Fibroblast of villous mesenchyme (primary cell): Measurements from ENCODE around the gene ITGAX. TPM values are rescaled to one million over a fixed set of nuclear protein-coding genes. Genes with fewer than 3 reads are reported as not detected.
"Not testable (repeated sequence)": the region's sequence is repeated elsewhere in the genome, so short reads cannot be mapped to it uniquely, and the experiment has no call there.

ENCODE experiments used
- DNase-seq: peaks from one replicate; pipeline ENCODE4 v3.0.0-alpha.2; 2010; ENCODE audit warnings: low read depth
- H3K4me3 ChIP-seq: 2 replicates; pipeline ENCODE4 v1.5.1; 2011; ENCODE audit warnings: low read depth, mild to moderate bottlenecking, low read length
- CTCF ChIP-seq: IDR thresholded peaks from 2 replicates; pipeline ENCODE4 v1.5.1; 2012; ENCODE audit warnings: low read depth, mild to moderate bottlenecking, low read length; ENCODE audit not compliant: insufficient read depth
- total RNA-seq: library from RNA; depleted of rRNA; stranded (reverse); fragments of >200 nt; gene quantifications from 2 replicates; pipeline ENCODE4 v1.2.3, GENCODE V29; 2012

Gene ITGAX
- total RNA-seq, 1 donor, result not detected

GRCh38 chr16:31333686-31334649 is 21.0 kb upstream of the ITGAX start:
- DNase-seq, result peak; percentile 56
- no peak overlapping the region for H3K4me3 ChIP-seq
- TF ChIP-seq CTCF, result peak; percentile 50

DNA sequence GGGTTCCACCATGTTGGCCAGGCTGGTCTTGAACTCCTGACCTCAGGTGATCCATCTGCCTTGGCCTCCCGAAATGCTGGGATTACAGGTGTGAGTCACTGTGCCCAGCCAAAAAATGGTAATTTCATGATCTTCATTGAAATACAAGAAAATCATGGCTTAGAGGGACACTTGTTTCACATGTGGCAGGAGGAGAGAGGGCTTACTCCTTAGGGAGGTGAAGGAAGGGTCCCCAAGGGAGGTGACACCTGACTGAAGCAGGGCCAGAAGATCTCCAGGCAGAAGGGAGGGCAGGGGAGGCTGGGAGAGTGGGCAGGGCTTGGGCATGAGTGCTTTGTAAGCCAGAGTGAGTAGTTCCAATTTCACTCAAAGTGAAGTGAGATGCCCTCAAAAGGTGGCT is 20.0 kb upstream of the ITGAX start:
- TF ChIP-seq CTCF, result no peak
- no peak for DNase-seq
- no peak overlapping the region for H3K4me3 ChIP-seq

DNA sequence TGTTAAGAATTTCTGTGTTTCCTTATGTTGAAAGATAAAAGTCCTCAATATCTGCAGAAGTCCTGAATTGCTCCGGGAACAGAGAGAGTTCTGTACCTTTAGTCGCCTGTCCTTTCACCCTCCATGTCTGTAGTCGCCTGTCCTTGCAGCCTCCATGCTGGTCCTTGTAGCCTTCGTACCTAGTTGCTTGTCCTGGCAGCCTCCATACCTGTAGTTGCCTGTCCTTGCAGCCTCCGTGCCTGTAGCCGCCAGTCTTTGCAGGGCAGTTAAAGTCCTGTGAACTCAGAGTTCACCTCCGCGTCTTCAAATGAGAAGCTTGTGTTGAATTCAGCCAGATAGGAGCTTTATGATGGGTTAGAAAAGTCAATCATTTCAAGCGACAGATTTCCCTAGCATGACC is 19.5 kb upstream of the ITGAX start:
- TF ChIP-seq CTCF, result no peak

DNA sequence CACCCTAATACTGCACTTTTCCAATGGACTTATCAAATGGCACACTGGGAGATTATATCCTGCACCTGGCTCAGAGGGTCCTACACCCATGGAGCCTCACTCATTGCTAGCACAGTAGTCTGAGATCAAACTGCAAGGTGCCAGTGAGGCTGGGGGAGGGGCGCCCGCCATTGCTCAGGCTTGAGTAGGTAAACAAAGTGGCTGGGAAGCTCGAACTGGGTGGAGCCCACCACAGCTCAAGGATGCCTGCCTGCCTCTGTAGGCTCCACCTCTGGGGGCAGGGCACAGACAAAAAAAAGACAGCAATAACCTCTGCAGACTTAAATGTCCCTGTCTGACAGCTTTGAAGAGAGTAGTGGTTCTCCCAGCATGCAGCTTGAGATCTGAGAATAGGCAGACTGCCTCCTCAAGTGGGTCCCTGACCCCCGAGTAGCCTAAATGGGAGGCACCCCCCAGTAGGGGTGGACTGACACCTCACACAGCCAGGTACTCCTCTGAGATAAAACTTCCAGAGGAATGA is 16.8 kb upstream of the ITGAX start:
- not testable (repeated sequence) for H3K4me3 ChIP-seq, DNase-seq

More for the DNA sequence above, 19.5 kb upstream of the ITGAX start:
- H3K4me3 ChIP-seq, result no peak overlapping the region
- DNase-seq, result no peak

GRCh38 chr16:31344712-31345111 is 10.3 kb upstream of the ITGAX start:
- DNase-seq, result no peak
- TF ChIP-seq CTCF, result no peak
- H3K4me3 ChIP-seq, result no peak overlapping the region

GRCh38 chr16:31347445-31347844 is 7.5 kb upstream of the ITGAX start:
- no peak for DNase-seq
- no peak overlapping the region for H3K4me3 ChIP-seq
- TF ChIP-seq CTCF, result no peak

DNA sequence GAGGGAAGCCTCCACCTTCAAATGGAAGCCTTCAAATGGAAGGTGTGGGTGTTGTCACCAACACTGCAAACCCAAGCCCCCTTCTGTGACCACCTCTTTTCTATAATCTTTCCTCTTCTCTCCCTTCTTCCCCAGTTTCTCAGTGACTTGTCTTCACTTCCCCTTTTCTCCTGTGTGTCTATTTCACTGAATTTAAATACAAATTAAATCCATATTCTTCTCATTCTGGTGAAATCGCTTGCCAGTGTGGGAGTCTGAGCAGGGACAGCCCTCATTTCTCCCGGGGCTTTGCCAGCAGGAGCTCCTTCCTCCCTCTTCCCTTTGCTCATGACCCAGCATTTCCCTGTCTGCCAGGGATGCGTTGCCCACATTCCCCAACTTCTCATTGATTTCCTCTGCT is 6.4 kb upstream of the ITGAX start:
- H3K4me3 ChIP-seq, result no peak overlapping the region
- TF ChIP-seq CTCF, result no peak
- DNase-seq, result no peak
